Posterior vena cava (tissue), 2 donors: Measurements from ENCODE around the gene CHD8. TPM values are rescaled to one million over a fixed set of nuclear protein-coding genes. Genes with fewer than 3 reads are reported as not detected.
"Not testable (repeated sequence)": the region's sequence is repeated elsewhere in the genome, so short reads cannot be mapped to it uniquely, and the experiment has no call there.

Experiments used
- DNase-seq: peaks from one replicate; pipeline ENCODE4 v3.0.0-alpha.2; 2020; ENCODE audit warnings: low spot score
- intact Hi-C, 2 donors: fragments of 100-400 bp; cut with DNase I; formaldehyde crosslinking; loops; one replicate each; pipeline versions ENCODE4 v1.14.1 to v1.14.2; 2022 to 2023
- total RNA-seq, 2 donors: library from RNA; stranded (reverse); fragmentation: NEBNext Ultra II Directional; extraction: Animal tissue kit (Norgen Biotek cat#: 25700); gene quantifications; one replicate each; pipeline ENCODE4 v1.2.1, GENCODE V29; 2021
- donor health status: DM: yes; HTN: yes; CAD: no.
- donor health status: DM: yes; HTN: yes; CAD: no.

CHD8 gene
- total RNA-seq, 2 donors from 2014 or later: 49.7 to 56.3 TPM

DNA sequence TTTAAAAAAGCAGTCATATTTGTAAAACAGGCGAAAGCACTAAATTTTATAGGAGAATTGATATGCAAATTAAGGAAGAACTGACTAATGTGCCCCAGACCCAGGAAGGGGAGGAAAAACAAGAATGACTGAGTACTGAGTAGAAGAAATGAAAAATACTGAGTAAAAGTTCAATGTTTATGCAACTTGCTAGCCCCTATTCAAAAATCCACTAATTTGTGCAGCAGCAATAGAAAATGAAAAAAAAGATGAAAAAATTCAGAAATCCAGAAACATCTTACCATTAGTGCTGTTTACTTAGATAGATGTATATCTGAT, 6.1 kb downstream of the CHD8 start:
- intact Hi-C loops: no loop called here
- no peak for DNase-seq

DNA sequence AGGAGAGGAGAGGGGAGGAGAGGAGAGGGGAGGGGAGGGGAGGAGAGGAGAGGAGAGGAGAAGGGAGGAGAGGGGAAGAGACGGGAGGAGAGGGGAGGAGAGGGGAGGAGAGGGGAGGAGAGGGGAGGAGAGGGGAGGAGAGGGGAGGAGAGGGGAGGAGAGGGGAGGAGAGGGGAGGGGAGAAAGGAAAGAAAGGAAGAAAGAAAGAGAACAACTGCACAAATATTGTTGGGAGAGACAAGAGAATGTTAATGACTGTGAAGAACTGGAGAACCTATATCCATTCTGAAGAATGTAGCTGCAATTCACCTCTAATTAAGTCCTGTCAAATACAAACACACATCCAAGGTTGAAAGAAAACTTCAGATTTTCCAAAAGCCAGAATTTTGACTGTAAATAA, 13.3 kb downstream of the CHD8 start:
- DNase-seq, intact Hi-C loops: not testable (repeated sequence)

DNA sequence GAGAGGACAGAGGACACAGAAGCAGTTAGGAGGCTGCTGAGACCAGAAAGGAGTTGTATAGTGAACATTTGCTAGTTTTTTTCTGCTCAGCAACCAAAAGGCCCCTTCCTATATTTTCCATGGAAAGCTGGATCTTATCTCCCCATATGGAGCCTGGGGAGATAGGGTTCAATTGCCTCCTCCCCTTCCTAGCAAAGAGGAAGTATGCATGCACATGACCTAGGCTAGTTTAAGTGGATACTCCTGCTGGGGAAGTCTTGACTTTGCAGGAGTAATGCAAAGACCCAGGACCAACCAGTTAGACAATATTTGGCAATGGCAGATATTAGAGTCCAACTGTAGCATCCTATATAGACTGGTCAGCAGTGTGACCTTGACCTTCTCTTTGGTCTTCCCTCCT, 15.1 kb downstream of the CHD8 start:
- no peak for DNase-seq
- intact Hi-C loops: no loop called here

DNA sequence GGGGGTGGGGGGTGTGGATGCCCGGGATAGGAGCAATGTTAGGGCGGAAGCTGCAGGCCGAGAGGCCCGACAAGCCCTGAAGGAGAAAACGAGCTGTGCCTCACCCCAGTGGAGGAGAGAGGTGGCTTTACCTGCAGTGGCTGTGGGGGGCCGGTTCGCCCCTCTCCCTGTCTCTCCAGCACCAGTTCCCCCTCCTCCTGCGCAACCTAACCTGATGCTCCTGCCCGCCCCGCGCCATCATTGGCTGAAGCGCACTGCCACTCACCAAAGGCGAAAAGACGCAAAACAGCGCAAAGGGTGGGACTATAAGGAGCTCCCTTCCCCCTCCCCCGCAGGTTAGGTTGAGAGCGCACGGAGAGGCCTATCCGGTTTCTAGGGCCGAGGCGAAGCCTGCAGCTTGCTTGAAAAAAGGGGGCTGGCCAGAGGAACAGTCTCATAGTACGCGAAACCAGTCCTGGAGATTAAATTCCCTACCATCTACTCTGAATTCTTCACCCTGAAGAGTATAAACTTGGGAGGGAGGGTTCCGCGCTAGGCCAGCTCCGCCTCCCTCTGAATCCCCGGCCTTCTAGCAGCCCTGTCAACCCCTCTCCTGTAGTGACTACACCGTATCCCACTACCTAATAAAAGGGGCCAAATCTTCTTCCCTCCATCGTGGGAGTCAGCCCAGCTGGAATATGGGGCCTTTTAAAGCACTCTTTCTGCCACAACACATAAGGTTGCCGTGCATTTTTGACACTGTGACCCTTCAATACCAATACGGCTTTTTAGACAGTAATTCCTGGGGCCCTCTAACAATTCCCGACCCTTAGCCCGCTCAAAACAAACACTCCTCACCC, 18.6 kb downstream of the CHD8 start:
- DNase-seq: peak; percentile 100
- intact Hi-C loops: no loop called here

DNA sequence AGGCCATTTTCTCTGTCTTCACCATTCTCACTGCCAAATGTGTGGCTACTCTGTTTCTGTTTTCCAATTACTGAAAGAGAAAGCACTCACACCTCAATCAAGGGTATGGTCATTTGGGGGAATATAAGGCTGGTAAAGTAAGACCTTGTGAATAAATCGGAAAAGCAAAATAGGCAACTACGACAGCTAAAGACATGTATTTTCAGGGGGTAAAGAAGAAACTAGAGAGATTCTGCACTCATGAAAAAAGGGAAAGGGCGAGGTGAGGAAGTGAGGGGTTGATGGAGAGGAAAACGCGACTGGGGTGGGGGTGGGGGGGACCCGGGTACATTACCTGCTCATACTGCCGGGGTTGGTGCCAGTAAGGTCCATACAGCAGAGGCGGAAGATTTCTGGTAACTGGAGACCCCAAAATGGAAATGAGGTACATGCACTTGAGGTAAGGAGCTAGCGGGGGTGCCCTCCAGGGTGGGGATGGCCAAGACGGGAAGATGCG, 19.3 kb downstream of the CHD8 start:
- intact Hi-C loops: no loop called here

DNA sequence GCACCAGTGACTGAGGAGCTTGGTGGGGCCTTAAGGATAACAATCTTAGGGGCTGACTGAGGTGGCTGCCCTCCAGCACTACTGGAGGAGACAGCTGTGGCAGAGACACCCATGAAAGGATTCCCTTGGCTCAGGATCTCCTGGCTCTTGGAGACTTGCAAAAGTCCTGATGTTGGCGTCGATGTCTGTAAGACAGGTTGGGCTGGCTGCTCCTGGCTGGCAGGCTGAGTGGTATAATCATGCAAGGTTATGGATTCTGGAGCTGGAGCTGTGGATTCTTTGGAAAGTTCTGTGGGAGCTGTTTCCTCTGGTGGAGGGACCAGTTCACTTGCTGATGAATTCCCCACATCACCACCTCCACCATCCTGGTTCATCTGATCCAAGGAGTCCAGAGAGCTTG, 24.8 kb downstream of the CHD8 start:
- intact Hi-C loops: no loop called here
- no peak for DNase-seq

More for the DNA sequence above, 19.3 kb downstream of the CHD8 start:
- DNase-seq: no peak

DNA sequence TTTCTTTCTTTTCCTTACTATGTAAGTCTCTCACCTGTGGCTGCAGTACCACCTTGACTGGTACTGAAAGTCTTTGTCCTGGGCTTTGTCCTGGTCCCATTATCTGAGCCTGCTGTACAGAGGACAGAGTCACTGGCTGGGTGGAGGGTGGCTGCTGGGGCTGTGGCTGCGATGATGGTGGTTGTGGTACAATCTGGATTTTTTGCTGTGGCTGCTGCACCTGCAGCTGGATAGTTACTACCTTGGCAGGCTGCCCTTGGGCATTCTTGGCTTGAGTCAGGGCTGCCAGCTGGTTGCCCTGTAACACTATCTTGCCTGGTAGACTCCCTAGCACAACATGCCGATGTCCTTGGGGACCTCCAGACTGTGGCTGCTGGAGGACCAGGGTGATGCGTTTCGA, 27.0 kb downstream of the CHD8 start:
- DNase-seq: no peak
- intact Hi-C loops: no loop called here

DNA sequence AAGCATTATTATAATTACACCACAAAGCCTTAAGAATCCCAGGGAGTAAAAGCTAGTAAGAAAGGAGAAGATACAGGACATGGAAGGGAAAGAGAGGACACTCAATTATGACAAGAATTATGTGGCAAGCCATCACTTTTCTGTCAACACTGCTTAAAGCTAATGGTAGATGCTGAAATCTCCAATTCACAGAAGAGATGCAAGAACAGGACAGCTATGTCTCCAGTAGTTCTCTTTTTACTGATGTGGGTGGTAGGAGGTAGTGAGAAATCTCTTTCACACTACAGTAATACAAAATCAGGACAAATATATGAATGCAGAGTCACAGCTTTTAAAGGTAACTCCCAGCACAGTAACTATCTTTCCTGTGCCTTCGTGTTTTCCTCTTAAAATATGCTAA, 29.2 kb downstream of the CHD8 start:
- intact Hi-C loops: no loop called here
- no peak for DNase-seq

DNA sequence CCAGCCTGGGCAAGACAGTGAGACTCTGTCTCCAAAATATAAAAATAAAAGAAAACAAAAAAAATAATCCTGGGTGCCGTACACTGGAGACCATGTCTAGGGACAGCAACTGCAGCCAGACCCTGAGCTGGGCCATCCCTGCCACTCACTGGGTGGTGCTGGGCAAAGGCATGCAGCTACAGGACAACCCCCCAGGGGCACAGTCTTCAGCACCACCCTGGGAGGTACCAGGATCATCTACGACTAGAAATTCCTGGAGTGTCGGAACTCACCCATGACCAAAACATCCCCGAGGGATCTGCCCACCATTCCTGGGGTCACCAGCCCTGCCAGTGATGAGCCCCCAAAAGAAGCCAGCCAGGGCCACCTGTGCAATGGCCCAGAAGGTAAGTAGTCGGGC, 36.4 kb downstream of the CHD8 start:
- intact Hi-C loops: no loop called here
- no peak for DNase-seq

DNA sequence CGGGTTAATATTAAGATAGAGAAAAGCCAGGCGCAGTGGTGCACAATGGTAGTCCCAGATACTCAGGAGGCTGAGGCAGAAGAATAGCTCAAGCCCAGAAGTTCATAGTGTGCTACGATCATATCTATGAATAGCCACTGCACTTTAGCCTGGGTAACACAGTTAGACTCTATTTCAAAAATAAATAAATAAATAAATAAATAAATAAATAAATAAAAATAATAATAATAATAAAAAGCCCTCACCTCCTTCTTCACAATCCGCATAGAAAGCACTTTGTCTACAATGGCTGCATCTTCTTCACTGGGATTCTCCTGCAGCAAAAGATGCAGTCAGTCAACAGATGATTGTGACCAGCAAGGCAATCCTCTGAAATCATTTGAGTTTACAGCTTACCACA, 40.6 kb downstream of the CHD8 start:
- no peak for DNase-seq
- intact Hi-C loops: no loop called here

DNA sequence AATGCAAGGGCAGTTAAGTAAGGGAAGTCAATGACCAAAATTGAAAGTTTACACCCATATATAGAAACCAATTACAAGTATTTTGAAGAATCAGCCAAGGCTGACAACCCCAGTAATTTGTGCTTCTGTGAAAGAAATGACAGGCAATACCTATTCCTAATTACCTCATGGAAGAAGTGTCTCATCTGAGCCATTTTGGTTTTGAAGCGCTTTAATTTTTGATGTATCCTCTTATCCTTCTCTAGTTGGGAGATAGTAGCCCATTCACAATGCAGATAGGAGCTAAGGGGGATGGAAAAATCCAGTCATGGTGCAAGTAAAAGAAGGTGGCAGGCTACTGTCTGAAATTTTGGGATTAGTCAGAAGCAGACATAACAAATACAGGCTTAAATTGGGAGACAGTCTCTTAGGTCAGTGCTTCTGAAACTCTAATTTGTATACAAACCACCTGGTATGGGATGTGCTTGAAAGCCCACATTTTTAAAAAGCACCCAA, 41.7 kb downstream of the CHD8 start:
- DNase-seq: no peak
- intact Hi-C loops: no loop called here

DNA sequence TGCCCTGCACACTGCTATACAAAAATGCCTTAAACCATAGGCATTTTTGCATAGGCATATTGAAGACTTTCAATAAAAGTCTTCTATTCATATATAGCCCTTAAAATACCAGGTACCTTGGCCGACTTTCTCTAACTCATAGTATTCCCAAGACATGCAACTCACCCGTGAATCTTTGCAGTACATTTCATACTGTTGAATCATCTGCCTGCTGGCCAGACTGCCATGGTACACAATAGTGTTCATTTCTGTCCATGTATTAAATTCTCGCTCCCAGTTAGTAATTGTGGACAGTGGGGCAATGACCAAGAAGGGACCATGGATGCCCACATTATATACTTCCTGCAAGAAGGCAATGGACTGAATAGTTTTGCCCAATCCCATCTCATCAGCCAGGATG, 47.8 kb downstream of the CHD8 start:
- intact Hi-C loops: loop anchor here in 1 of 2 donors (1.0 kb wide), 1 partner anchor 45 kb away; no protein-coding TSS in a partner anchor
- no peak for DNase-seq

DNA sequence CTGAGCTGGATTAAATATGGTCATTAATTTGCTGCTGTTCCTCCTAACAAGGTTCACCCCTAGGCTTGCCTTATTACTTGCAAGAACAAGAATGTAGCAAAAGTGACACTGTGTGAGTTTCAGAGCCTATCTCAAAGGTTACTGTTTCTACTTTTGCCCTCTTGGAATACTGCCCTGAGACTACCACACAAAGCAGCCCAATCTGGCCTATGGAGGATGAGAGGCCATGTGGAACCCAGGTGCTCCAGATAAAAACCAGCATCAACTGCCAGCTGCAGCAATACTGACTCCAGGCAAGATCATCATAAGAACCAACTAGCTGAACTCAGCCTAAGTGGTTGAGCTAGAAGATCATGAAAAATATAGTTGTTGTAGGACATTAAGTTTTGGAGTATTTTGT, 49.7 kb downstream of the CHD8 start:
- no peak for DNase-seq
- intact Hi-C loops: no loop called here

DNA sequence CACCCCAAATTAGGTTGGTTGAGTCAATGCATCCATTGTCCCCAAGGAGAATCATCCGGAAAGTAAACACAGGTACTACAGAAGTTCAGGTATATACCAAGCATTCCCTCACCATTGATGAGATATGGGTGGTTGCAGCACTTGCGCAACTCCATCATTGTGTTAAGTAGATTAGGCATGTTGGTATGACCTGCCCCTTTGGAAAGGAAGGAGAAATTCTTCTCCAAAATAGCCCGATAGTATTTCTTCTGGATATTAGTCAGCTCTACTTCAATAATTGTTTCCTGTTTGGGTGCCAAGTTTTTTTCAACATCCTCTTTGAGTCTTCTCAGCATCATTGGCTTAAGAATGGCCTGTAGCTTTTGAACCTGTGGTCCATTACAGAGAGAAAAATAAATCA, 50.8 kb downstream of the CHD8 start:
- no peak for DNase-seq
- intact Hi-C loops: no loop called here

DNA sequence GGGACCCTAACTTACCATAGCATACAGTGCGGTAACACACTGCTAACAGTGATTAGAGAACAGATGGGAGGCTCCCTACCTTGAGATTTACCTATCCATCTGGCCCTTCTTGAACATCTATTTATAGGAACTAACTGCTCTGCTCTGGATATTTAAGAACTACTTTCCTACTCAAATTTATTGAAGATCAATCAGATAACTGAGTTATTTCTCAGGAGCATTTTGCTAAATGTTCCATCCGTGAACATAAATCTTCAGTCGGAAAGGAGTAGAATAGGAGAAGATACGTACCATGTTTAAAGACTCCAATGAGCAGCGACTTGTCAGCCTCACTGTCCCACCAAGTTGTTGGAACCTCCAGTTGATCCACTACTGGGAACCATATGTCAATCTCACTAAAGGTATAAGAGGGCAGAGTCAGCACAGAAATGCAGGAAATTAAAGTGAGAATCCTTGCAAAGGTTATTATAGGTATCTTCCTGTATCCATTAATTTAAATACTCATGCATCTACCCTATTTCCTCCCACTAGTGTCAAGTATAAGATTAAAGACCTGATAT, 56.5 kb downstream of the CHD8 start:
- no peak for DNase-seq
- intact Hi-C loops: no loop called here

DNA sequence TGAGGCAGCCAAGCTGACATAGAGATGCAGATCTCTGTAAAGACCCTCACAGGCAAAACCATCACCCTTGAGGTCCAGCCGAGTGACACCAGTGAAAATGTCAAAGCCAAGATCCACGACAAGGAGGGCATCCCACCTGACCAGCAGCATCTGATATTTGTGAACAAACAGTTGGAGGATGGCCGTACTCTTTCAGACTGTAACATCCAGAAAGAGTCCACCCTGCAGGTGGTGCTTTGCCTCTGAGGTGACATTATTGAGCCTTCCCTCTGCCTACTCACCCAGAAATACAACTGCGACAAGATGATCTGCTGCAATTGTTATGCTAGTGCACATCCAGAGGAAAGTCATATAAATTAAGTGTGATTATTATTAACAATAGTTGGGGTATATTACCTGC, 57.0 kb downstream of the CHD8 start:
- intact Hi-C loops: no loop called here
- no peak for DNase-seq

DNA sequence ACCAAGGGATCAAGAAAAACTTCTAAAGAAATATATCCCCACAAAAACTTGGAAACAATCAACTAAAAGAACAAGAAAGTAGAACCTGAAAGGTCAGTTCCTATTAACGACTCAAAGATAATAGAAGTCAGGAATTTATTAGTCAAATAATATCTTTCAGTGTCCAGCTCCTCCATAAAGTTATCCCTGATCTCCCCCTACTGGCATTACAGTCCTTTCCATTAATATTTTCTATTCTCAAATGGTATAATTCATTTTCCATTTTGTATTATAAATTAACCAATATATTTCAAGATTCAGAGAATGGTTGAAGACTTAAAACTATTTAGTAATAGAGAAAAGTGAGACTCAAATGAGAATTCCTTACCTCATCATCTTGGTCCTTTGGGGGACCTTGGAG, 60.5 kb downstream of the CHD8 start:
- intact Hi-C loops: no loop called here
- no peak for DNase-seq

DNA sequence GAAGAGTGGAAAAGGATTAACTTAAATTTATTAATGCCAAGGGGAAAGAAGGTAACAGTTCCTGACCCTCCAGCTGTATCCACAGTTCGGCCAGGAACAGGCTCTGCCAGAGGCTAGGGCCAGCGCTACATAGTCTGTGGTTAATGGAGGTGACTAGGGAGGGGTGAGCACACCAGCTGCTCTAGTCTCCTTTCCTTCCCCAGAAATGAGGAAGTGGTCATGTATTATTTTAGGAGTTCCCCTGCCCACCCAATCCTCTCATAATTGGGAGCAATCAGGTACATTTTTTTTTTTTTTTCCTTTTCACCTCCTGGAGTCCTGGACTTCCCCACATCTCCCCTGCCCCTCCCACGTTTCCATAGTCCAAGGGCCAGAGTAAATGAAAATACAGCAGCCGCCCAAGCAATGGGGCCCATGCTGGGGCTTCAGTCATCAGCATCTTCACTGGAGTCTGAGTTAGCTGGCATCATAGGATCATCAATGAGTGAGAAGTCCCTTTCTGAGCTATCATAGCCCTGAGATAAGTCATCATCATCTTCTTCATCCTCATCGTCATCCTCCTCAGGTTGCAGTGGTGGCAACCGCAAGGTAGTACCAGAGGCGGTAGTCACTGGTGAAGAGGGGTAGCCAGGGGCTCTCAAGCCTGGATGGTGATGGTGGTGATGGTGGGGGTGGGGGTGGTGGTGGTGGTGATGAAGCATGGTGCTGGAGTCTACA, 70.6 kb downstream of the CHD8 start:
- intact Hi-C loops: loop anchor here (10.0 kb wide), 1 partner anchor 121 kb away; the partner anchor contains the start of gene HNRNPC (in 2 of the 2)
- no peak for DNase-seq

DNA sequence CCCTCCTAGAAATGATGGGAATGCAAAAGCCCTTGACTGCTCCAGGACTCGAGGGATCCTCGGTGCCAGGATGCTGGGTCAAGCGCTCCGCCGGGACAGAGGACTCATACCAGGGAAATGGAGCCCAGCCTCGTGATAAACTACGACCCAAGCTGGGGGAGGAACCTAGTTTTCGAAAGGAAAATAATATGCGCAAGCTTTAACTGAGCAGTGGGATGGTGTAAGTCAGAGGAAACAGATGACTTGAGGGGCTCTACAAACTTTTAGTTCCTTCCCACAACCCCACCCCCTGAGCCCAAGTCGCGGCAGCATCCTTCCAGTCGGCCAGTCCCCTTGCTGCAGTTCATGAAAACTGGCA, 71.5 kb downstream of the CHD8 start:
- intact Hi-C loops: loop anchor here (10.0 kb wide), 1 partner anchor 120 kb away; the partner anchor contains the start of gene HNRNPC (in 2 of the 2)
- DNase-seq: no peak

DNA sequence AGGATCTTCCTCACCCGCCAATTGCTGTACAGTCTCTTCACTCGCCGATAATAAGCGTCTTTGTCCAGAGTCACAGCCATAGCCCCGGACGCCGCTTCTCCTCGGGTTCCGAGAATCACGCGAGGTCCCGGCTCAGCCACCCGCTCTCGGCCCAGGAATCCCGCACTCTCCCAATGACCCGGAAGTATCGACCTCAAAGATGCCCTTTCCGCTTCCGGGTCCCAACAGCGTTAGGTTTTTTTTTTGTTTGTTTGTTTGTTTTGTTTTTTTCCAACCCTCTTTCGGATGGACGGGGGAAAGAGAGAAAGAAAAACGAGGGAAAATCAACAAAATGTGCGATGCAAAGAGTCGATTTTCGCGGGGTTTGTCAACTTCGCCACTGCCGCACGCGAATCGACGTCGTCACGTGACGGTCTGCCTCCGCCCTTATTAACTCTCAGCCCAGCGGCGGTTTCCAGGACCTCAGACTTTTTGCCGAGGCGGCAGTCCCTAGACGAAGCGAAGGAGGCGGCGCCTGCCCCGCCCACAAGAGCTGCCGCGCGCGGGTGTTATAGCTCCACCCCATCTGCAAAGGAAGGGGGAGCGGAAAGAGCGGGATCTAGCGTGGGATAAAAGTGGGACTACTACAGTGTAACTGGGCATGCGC, 72.0 kb downstream of the CHD8 start, which contains the start of gene SUPT16H:
Gene SUPT16H (minus strand): TSS at position 172 of the 646 bp plus-strand sequence. CDS start 92 bp downstream, at position 80.
- intact Hi-C loops: loop anchor here (10.0 kb wide), 1 partner anchor 119 kb away; the partner anchor contains the start of gene HNRNPC (in 2 of the 2)
- DNase-seq: peak; percentile 99
